ENCODE data around the gene P4HB.
A peak's percentile ranks its signal among the peaks of the same experiment; 100 is the strongest.
"Not testable (repeated sequence)": the region's sequence is repeated elsewhere in the genome, so short reads cannot be mapped to it uniquely, and the experiment has no call there.

The P4HB gene

DNA sequence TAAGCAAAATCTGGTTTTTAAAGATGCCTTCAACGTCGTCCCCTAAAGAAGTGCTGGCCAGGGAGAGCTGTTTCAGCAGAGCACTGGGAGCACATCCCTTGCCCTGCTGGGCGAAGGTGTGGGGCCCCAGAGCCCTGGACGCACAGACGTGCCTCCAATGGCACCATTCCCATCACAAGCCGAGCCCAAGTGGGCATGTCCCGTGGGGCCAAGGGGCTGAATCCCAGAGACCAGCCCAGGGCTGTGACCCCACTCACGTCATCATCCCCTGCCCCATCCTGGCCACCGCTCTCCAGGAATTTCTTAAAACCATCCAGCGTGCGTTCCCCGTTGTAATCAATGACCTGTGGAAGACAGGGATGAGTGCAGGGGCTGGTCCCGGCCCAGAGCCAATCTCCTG lies 15.4 kb downstream of the P4HB start:
- DNase-seq: no peak

DNA sequence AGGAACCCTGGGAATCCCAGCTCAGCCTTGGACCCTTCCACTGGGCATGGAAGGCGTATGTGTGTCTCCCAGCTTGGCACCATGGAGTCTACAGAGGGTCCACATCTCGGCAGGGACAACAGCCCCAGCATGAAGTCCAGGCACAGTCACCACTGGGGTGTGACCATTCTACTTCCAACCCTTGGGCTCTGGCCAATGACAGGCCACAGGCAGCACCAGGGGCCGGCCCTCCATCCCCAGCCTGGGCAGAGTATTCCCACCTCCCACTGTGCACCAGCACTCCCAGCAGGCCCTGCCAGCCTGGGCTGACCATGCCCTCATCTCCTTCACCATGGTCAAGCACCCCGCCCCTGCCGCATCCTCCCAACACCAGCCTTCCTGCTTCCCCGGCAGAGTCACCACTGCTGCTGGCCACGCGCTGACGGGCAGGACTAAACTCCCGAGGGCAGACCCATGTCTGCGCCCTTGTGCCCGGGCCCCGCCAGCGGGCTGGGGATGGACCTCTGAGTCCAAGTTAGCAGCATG lies 15.9 kb downstream of the P4HB start:
- DNase-seq: no peak

DNA sequence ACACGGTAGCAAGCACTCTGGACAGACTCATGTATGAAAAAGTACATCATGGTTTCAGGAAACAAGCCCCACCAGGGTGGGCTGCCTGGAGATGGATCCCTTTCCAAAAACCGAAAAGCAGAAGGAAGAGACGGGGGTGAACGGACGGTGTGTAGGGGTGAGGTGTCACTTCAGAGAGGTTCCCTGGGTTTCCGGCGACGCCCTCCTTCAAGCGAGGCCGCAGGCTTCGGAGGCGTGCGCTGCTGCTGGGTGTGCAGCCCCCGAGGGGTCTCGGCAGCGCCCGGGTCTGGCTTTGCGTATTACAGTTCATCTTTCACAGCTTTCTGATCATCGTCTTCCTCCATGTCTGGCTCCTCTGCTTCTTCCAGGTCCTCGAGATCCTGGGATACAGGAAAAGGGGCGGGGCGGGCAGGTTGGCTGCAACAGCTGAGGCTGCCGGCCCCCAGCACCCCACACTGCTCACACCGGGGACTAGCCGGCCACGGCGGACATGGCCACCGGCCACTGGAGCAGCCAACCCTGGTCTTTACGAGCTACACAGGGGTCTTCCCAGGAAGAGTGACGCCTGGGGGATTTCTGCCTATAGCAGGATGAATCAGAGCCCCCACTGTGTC lies 16.5 kb downstream of the P4HB start:
- no peak for DNase-seq

DNA sequence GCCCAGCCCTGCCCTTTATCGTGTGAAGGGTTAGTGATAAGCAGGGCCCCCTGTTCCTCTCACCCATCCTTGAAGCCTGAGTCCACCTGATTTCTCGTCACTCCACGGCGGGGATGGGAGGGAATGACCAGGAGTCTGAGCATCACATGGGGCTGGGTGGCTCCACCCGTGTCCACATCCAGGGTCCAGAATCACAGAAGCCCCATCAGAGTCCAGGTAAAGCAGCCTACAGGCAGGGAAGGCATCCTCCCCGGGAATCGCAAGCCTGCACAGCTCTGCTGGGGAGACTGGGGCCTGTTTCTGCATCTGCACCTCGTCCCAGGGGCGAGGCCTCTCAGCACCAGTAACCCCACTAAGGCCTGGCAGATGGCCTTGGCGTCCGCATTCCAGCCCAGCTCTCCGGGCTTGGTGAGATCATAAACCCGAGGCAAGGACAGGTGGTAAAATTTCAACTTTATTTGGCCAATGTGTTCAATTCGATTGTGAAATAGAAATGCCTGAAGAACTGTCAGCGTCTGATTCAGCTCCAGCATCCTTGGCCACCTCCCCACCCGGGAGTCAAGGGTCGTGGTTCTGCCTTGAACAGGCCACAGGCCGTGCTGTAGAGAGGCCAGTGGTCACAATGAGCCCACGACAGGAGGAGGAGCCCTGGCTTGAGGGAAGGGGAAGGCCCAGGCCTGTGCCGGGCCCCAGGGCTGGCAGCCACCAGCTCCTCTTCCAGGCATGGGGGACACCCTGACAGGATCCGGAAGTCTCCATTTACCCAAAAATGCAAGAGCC lies 17.4 kb downstream of the P4HB start:
- DNase-seq: no peak

- DNase-seq: no peak
These were observed 18.0 kb downstream of the P4HB start for GRCh38 chr17:81842378-81842724.

DNA sequence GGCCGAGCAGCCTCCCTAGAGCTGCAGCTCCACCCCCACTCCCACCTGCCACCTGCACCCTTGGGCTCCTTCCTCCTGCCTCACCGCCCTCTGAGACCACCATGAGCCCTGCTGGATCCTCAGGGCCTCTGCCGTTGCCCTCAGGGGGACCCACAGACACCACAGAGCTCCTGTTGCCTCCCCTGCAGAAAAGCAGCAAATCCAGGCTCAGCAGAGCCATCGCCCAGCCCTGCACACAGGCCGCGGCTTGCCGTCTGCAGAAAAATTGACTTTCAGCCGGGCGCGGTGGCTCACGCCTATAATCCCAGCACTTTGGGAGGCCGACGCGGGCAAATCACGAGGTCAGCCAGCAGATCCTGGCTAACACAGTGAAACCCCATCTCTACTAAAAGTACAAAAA lies 18.5 kb downstream of the P4HB start:
- DNase-seq: no peak

GRCh38 chr17:81840826-81841778 lies 19.2 kb downstream of the P4HB start:
- no peak for DNase-seq

DNA sequence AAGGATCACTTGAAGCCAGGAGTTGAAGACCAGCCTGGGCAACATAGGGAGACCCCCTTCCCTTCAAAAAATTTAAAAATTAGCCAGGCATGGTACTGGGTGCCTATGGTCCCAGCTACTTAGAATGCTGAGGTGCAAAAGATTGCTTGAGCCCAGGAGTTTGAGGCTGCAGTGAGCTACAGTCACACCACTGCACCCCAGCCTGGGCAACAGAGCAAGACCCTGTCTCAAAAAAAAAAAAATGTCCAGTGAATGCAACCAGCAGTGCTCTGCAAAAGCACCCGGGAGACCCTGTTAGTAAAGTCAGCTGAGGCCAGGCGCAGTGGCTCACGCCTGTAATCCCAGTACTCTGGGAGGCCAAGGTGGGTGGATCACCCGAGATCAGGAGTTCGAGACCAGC lies 20.3 kb downstream of the P4HB start:
- DNase-seq: not testable (repeated sequence)

- no peak for DNase-seq
These were observed 21.0 kb downstream of the P4HB start for GRCh38 chr17:81839301-81839700.

DNA sequence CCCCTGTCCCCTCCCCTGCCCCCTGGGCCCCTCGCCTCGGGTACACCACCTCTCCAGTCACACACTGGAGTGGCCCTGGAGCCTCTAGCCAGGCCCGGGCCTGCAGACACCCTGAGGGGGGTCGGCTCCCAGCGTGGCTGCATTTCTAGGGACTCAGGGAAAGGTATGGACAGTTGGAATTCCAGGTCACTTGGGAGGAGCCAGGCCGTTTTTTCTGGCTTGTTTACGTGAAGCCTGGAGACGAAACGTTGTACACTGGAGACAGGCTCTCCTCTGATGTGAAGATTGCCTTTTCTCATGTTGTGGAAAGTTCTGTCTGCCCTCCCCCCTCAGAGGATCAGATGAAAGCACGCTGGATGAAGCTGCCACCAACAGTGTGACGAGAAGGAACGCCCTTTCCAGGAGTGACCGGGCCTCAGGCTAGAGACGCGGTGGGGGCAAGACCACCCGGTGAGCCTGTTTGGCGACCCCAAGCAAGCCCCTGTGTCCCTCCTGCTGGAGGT lies 21.5 kb downstream of the P4HB start:
- DNase-seq: no peak

GRCh38 chr17:81837641-81838040 lies 22.7 kb downstream of the P4HB start:
- DNase-seq: no peak

DNA sequence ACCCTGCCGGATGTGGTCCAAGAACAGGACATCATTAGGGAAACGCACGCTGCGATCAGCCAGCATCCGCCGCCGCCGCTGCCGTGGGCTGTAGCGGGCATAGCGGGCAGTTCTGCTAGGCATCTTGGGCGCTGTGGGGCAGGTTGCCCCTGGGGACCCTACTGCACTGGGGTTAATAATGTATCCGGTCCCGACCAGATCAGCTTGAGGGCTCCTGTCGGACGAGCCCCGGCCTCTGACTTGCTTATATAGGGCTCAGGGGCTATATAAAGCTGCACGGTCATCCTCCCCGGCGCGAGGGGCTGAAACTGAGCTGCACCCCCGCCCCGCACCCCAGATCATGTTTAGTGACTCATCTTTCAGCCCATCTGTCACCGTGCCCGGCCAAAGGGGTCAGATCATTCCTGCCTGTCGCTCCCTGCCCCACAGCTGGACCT lies 25.5 kb downstream of the P4HB start, which contains the start of gene PPP1R27:
TSS of gene PPP1R27 (minus strand) at position 220 of the 437 bp plus-strand sequence. CDS start at position 123, 97 bp downstream.
- no peak for DNase-seq

- DNase-seq: no peak
These were observed 26.2 kb downstream of the P4HB start for GRCh38 chr17:81833921-81834830.

DNA sequence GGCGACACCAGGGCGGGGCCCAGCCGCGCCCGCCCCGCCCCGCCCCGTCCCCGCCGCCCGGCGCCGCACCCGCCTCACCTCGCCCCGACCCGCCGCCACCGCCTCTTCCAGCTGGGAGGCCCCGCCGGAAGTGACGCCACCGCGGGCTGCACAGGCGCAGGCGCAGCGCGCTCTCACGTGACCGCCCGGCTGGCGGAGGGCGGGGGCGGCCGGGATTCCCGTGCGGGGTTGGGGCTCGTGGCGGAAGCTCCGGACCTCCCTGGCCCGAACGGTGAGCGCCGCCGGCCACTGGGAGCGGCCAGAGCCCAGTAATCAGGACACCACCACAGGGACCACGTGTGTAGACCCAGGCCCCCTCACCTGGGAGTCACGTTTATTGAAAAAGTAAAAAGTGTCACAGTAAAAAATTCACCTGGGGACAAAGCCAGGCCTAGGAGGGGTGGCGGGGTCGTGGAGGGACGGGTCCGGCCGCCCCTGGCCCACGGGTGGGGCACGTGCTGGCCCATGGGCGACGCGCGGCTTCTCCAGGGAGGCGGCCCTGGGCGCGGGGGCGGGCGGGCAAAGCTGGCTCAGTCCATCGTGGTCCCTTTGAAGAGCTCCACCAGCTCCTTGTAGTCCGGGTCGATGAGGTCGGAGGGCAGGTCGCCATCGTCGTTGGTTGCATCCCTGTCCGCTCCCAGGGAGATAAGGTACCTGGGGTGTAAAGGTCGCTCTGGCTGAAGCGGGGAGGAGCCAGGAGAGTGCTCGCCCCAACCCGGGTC lies 27.0 kb downstream of the P4HB start, which contains the start of gene MCRIP1:
TSS of gene MCRIP1 (minus strand) at position 132 of the 761 bp plus-strand sequence. CDS start 8,785 bp downstream, outside the sequence.
- peak; percentile 52 for DNase-seq

GRCh38 chr17:81832608-81833159 lies 27.7 kb downstream of the P4HB start:
- no peak for DNase-seq

DNA sequence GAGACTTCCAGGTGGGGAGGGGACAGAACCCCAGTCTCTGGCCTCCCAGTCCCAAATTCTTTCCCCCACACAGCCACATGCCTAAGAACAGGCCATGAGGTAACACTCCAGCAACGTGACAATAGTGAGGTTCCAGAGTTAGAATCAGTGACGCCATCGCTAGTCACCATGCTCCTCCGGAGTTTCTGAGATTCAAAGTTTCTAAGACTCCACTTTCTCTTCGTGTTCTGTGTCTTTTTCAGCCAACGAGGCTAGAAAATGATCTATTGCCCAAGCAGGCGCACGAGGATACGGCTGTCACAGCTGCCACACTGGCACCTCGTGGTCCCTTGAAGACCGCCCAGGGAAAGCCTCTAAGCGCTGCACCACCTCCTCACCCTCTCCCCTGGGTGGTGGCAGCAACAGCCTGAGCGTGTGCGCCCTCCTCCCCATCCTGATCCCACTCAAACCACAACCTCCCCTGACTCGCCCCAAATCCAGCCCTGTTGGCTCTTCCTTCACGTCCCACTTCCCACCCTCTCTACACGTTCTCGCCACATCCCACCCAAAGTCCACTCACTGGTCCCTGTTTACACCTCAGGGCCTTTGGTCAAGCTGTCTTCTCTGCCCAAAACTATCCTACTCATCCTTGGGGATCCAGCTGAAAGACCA lies 28.3 kb downstream of the P4HB start:
- DNase-seq: no peak

GRCh38 chr17:81831563-81831956 lies 28.8 kb downstream of the P4HB start:
- no peak for DNase-seq

DNA sequence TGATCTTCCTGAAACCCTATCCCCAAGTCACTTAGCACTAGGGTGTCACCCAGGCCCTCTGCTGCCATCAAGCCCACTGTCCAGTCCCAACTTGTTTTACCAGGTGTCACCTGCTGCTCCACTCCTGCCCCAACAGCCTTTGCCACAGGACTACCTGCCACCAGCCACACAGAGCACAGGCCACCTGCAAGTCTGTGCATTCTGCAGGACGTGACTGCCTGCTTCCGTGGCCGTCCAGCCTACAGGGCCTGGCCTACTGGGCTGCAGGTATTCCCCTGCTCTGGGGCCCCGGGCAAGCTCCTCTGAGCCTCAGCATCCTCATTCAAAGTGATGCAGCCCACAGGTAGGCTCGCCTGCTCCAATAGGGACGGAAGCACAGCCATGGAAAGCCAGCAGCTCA lies 30.5 kb downstream of the P4HB start:
- DNase-seq: no peak

GRCh38 chr17:81828656-81829055 lies 31.7 kb downstream of the P4HB start:
- no peak for DNase-seq

DNA sequence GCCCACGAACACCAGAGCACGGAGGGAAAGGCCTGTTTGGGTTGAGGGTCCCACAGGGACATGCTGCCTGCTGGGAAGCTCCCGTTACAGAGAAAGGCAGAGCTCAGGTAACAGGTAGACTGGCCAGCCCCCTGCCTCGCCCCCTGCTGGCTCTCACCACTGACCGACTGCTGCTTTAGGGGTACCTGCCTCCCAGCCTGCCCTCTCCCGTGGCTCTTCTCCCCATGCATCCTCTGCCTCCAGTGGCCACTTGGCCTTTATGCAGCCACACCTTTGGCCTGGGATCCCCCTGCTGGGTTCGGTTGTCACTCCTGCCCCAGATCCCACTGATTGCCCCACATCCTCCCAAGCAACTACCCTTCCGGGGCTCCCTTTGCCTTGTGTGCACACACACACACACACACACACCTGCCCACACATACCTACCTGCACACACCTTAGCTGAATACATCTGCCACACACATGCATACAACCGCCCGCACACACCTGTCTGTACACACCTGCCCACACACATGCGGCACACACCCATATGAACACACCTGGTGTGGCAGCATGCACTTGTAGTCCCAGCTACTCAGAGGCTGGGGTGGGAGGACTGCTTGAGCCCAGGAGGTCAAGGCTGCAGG lies 34.4 kb downstream of the P4HB start:
- no peak for DNase-seq
